ENCODE results near the gene SFN.
"Not testable (repeated sequence)": the region's sequence is repeated elsewhere in the genome, so short reads cannot be mapped to it uniquely, and the experiment has no call there.

SFN gene

DNA sequence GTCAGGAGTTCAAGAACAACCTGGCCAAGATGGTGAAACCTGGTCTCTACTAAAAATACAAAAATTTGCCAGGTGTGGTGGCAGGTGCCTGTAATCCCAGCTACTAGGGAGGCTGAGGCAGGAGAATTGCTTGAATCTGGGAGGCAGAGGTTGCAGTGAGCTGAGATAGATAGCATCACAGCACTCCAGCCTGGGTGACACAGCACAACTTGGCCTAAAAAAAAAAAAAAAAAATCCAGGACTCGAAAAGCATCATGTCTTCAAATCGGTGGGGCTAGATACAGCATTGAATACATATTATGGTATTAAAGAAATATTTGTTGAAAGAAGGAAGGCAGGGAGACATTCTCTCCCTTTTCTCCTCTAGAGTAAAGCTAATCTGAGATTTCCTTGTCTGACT lies 10.1 kb downstream of the SFN start:
- not testable (repeated sequence) for DNase-seq

DNA sequence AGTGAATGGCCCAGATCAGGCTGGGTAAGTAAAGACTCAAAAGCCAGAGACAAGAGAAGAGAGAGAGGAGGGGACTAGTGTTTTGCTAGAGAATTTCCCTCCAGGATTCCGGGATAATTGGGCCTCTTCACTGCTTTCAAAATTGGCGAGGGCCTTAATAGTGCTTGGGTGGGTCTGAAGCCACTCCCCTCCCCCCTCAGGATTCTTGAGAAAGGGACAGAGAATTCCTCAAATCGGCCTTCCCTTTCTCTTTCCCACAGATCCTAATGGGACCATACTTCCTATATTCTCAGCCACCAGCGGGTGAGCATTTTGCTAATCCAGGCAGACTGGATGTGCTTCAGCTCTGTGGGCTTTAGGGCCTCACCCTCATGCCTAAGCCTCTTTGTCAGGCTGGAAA lies 11.9 kb downstream of the SFN start:
- DNase-seq: no peak

DNA sequence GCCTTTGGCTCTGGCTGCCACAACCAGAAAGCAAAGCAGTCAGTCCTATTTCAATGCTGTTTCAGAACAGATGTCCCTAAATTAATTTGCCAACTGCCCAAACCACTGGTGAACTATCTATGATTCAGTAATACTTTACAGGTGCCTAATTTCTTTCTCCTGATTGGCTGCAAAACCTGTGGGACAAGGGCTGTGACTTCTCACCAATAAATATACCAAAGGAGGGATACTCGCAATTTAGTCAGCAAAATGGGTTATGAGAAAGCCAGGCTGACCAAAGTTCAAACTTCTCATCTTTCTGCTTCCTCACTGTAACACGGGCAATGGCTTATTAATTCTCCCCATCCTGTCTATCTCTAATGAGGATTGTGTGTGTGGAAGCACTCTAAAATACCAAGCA lies 14.4 kb downstream of the SFN start:
- DNase-seq: no peak

DNA sequence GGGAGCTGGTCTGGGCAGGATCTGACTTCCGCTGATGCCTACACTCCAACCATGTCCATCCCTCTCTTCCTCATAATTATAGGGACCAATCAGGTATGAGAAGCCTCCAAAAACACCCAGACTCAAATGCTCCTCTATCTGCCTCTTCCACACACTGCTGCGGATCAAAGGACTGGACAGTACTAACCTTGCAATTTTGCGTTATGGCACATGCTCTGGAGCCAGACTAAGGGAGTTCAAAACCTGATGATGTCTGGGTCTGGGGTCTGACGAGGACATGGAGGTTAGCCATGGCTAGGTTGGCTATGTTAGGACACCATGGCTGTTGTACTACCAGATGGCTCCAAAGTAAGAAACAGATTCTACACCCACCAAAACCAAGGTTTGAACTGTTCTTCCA lies 16.8 kb downstream of the SFN start:
- DNase-seq: no peak

DNA sequence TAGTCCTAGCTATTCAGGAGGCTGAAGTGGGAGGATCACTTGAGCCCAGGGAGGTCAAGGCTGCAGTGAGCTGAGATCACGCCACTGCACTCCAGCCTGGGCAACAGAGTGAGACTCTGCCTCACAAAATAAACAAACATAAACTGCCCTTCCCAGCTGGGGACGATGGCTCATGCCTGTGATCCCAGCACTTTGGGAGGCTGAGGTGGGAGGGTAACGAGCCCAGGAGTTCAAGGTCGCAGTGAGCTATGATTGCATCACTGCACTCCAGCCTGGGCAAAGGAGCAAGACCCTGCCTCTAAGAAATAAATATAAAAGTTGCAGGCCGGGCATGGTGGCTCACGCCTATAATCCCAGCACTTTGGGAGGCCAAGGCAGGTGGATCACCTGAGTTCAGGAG lies 18.7 kb downstream of the SFN start:
- DNase-seq: not testable (repeated sequence)

DNA sequence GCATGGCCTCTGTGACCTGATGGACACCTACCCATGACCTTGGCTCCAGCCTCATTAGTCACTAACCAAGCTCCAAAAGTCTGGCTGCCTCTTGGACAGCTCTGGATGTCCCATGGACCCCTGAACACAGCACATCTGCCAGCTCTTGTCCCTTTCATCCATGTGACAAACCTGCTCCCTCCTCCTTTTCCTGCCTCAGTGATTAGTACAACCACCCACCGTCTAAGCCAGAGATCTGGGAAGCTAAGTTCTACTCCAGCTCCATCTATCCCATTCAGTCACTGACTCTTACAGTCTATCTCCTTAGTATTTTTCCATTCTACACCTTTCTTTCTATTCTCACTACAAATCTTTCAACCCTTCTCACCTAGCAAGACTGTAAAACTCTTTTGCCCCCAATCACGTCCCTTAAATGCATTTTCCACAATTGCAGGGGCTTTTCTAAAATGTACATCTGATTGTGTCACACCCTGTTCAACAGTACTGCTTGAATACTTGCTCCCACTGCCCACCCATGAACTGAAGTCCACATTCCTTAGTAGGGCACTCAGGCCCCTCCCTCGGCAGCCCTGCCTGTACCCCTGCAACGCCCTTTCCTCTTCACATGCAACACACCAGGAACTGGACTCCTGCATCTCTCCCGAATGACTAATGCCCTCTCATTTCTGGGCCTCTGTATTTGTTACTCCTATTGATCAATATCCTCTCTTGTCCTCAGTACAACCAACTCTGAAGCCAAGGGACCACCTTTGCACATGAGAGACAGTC lies 19.9 kb downstream of the SFN start:
- no peak for DNase-seq

DNA sequence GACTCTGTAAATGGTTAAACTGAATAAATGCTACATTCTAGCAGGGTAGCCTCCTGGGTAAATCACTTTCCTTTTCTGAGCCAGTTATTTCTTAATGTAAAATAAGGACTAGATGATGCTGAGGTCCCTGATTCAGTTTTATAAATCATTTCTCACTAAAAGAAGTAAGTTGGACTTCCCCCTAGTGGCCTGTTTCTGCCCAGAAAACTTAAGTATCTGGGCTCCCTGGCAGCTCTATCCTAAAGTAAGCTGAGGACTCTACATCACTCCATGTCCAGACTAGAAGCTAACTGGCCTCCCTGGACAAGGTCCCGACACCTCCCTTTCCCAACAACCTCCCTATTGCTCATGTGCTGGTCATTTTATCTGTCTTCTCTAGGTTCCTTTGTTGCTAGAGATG lies 24.2 kb downstream of the SFN start:
- DNase-seq: peak; percentile 48 to 53 (median 52)

DNA sequence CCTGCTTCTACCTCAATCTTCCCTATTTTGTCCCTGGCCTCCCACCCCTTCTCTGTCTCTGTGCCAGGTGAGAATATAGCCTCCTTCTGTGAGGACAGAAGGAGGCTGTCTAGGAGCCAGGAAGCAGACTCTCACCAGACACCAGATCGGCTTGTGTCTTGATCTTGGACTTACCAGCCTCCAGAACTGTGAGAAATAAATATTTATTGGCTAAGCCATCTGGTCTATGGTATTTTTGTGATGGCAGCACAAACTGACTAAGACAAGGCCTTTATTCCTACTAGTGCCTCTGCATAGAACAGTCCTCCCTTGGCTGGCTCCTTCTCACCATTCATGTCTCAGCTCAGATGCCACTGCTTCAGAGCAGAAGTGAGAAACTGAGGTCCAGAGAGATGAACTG lies 25.3 kb downstream of the SFN start:
- no peak for DNase-seq

DNA sequence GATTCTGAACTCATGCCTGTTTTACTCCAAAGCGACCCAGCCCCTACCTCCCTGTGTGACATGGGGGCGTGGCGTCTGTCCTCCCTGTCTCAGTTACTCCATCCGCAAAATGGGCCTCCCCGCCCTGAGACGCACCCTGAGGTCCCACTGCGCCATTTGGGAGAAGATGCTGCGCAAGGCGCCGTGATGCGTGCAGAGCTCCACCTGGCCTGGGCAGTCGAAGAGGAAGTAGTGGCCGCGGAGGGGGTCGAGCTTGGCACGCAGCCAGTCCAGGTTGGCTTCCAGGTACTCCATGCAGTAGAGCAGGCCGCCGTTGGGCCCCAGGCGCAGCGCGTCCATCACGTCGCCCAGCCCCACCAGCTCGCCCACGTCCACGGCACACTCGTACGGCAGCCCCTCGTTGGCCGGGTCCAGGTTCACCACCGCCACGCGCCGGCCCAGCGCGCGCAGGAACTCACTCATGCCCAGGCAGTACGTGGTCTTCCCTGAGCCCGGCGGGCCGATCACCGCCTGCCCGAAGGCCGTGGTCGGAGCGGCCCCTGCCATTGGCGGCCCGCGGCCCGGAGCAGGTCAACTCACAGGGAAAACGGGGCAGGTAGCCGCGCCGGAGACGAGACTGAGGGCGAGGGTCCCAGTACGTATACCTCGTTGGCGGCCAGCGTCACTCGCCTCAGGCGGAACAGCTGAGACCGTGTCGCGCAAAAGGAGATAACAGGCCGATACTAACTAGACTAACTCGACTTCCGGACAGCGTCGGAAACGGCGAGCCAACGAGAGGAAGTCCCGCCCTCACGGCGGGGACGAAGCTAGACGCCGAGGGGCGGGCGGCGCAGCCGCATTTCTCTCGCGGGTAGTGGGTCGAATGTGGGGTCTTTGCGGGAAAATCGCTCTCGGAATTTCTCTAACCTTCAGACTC lies 26.9 kb downstream of the SFN start, which contains the start of gene GPN2:
TSS of gene GPN2 (minus strand) at position 733 of the 916 bp plus-strand sequence. CDS start at position 546, 187 bp downstream.
- DNase-seq: peak; percentile 75 to 88 (median 81)

DNA sequence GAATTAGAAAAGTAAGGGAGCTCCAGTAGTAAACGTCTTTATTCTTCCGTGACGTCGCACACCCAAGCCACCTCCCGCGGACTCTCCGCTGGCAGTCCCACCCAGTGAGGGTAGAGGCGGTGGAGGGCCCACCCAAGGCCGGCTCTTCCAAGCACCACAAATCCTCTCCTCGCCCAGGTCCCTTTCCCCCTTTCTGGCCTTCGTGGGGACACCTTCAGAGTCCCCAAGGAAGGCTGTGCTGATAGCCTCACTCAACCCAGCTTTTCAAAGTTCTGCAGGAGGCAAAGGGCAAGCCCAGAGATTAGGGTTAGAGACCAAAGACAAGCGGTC lies 27.5 kb downstream of the SFN start:
- no peak for DNase-seq

DNA sequence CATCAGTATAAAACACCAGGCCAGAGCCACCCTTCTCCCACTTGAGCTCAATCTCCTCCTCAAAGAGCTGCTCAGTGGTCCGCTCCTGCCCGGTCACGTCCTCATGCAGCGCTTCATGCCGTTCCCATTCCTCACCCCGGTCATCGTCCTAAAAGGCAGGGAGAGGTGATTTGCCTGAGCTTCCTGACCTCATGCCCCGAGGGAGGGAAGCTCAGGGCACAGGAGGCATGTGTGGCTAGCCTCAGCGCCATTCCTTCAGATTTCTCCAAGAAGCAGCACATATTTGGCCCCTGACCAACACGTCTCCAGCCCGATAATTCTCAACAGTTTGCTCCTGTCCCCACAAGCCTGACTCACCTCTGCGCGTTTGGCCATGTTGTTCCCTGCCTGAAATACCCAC lies 31.3 kb downstream of the SFN start:
- DNase-seq: no peak

DNA sequence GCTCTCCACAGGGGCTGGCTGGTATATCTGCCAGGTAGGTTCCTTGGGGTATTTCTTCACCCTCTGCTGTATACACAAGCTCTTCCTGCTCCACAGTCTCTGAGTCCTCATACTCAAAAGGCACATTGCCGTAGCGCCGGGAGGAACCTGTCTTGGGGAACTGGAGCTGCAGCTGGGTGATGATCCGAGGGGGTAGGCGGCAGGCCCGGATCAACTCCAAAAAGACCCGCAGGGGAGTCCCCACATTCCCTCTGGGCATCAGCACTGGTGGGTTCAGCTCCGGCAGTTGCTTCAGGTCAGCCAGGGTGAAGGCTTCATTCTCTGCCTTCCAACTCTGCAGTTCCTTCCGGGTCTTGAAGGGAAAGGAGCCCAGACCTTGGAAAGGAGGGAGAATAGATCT lies 34.4 kb downstream of the SFN start:
- DNase-seq: no peak

DNA sequence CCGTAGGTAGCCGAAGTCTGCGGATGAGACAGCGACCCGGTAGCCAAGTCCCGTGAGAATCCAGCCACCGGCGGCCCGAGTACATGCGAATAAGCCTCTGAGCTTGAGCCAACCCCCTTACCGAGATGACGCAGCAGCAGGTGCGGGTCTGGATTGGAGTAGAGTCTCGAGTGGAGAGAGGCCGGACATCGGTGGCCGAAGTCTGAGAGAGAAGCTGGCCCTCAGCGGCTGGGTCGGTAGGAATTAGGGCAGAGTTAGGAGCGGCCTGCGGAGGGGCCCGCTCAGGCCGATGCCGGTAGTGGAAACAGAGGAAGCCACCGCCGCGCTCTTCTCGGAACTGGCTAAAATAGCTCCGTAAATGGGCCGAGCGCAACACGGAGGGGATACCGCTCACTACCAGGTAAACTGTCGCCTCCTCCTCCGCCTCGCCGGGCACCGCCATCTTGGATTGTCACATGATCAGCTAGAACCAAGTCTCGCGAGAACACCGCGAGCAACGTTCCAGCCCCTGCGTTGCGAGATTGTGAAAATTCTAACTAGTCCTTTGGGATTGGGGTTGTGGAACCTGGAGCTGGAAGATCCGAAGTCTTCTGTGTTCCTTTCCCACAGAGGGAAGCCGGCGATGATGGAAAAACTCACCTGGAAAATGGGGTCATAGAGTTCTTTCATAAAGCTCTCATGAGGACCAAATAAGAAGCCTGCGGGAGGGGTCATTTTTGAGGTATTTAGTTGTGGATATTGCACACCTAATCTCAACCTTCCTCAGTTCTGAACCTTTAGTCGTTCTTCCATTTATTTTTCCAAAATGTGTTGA lies 37.3 kb downstream of the SFN start, which contains the start of gene GPATCH3:
TSS of gene GPATCH3 (minus strand) at position 467 of the 814 bp plus-strand sequence. CDS start at position 442, 25 bp downstream.
- DNase-seq: peak; percentile 95 to 98 (median 96)

DNA sequence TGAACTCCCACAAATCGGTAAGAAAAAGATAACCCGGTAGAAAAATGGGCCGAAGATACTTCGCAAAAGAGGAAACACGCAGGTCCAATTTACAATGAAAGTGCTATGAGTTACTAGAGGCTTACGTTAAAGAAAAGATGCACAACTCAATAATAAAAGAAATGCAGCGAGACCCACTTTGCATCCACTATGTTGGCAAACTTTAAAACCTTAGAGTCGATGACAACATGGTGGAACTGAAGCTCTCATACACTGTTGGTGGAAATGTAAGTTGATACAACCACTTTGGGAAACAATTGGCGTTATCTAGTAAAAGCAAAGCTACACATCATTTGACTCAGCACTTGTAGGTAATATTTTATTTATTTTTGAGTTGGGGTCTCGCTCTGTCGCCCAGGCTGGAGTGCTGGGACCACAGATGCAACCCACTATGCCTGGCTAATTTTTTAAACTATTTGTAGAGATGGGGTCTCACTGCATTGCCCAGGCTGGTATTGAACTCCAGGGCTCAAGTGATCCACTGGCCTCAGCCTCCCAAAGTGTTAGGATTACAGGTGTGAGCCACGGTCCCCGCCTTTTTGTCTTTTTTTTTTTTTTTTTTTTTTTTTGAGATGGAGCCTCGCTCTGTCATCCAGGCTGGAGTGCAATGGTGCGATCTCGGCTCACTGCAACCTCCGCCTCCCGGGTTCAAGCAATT lies 38.0 kb downstream of the SFN start:
- DNase-seq: no peak

DNA sequence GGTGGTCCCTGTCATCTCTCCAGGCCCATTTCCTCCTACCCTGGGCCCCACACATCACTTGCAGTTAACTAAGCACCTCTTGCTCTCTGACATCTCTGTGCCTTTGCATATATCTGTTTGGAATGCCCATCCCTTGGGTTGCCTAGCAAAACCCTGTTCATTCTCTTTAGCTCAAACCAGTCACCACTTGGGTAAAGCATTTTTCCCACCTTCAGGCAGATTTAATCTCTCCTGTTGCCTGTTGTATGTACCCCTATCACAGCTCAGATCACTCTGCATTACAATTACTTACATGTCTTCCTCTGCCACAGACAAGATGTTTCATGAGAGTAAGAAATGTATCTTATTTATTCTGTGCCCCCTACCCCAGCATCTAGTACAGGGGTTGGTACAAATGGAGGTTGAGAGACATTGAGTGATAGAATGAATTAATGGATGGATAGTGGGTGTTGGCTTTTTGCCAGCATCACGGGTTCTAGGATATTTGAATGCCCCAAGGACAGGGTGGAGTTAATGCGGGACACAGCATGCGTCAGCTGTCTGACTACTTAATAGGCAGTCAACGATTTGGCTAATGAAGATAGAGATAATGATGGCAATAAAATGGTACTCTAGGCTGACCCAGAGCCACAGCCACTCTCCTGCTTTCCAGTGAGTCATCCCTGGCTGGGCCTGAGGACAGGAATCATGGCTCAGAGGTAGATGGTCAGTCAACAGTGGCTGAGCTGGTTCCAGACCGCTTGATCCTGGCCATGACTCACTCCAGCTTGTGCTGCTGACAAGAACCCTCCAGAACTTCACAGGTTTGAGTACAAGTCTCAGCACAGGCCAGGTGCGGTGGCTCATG lies 44.3 kb downstream of the SFN start:
- DNase-seq: peak in 1 of 3 donors; percentile 16

DNA sequence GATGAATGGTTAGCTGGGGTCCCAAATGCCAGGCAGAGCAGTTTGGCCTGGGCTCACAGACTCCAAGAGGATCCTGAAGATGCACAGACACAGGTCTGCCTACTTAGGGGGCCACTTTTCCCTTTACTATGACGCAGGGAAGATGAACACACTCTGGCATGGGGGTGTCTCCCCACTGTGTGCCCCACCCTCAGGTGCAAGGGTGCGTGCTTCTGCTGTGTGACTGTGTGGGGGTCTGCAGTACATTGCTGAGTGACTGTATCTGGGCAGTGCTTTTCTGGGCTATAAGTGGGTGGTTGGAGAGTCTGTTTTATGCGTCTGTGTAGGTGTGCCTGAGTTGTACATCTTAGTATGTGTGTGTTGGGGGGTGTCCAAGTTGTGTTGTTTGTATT lies 47.0 kb downstream of the SFN start:
- no peak for DNase-seq

DNA sequence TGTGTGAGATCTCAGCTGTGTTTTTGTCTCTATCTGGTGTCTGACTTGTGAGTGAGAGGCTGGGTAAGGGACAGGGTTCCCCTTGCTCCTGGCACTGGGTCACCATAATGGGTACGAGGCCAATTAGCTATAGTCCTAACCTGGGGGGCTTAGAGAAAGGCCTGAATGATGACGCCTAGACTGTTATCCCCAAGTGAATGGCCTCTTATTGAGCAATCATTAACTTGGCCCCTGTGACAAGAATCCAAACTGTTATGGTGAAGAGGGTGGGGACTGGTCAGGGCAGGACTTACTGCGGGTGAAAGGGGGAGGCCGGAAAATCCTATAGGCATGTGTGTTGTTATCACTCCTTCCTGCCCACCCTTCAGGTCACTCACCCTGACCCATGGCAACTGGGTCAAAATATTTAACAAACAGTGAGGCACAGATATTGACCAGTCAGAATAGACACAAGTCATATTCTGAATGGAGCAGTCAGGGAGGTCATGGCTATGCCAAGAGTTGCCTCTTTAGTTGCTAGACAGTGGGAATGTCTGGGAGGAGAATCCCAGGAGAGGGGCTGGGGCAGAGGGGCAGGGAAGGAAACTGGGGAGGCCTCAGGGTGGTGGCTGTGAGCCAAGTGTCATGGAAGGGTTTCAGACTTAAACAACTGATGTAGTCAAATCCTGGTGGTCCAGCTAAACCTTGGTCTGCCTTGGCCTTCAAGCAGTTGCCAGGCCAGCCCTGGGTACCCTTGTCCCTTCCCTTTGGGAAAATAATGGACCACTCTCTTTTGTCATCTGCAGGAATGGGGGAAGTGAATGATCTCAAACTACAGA lies 47.6 kb downstream of the SFN start:
- DNase-seq: no peak

DNA sequence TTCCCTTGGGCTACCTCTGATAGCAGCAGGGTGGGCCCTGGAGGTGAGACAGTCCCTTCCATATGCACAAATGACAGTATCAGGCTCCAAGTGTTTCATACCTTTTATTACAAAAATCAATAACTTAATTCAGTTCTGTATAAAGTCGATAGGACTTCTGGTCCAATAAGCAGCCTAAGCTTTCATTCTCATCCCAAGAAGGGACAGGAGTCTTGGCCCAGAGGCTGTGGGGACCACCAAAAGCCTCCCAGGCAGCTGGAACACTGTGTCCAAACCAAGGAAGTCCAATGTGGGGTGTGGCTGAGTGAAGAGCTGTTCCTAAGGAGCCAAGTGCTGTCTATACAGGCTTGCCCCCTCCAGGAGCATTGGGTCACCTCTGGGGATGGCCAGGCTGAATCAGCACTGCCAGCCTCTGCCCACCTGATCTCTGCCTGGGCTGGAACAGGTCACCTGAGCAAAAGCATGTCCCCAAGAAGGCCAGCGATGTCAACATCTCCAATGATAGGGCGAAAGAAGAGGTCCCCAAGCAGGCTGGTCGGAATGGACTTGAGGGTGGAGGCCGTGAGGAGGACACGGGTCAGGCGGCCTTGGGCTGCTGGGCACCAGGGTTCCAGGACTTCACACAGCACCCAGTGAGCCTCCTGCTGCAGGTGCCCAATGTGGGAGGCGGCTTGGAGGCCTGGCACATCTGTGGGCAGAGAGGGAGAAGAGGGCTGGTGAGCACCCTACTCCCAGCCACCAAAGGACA lies 48.6 kb downstream of the SFN start:
- DNase-seq: no peak

DNA sequence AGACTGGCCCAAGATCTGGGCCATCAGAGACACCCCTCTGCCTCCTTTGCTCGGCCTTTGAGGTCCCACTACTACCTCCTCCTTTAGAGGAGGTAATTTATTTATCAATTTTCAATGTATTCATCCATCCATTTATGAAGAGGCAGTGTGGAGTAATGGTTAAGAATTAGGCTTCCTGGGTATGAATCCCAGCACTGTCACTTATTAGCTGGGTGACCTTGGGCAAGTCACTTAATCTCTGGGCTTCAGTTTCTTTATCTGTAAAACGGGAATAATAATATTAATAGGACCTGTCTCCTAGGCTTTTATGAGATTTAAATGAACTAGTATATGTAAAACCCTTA lies 49.2 kb downstream of the SFN start:
- no peak for DNase-seq

DNA sequence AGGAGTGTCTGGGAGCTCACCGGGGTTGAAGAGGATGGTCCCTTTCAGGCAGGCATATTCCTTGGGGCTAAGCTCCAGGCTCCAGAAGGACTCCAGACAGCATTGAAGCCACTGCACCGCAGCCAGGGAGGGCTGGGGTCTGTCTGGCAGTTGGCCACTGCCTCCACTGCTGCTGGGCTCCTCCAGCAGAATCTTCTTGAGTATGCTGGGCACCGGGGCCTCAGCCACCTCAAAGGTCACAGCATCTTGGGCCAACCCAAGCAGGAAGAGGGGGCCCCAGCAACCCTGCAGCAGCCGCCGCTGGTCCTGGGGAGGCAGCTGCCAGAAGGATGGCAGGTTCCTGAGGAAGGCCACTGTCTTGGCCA lies 50.4 kb downstream of the SFN start:
- DNase-seq: no peak
